Stimulated activated CD4-positive, alpha-beta T cell treated with anti-CD3 and anti-CD28 coated beads, TNF-alpha, amount 100 ng/mL, for 4 hours (primary cell): ENCODE measurements around the gene NDUFA7.
"Not testable (repeated sequence)": the region's sequence is repeated elsewhere in the genome, so short reads cannot be mapped to it uniquely, and the experiment has no call there.

Experiments
- DNase-seq, 3 experiments: peaks; one replicate each; pipeline ENCODE4 v3.0.0-alpha.2; 2020; ENCODE audit warnings: low read depth in 3 of 3

Gene NDUFA7

DNA sequence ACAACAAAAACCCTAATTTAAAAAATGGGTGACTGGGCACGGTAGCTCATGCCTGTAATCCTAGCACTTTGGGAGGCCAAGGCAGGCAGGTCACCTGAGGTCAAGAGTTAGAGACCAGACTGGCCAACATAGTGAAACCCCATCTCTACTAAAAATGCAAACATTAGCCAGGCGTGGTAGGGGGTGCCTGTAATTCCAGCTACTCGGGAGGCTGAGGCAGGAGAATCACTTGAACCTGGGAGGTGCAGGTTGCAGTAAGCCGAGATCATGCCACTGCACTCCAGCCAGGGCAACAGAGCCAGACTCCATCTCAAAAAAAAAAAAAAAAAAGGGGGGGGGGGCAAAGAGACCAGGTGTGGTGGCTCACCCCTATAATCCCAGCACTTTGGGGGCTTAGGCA lies 56.9 kb downstream of the NDUFA7 start:
- DNase-seq: not testable (repeated sequence)

DNA sequence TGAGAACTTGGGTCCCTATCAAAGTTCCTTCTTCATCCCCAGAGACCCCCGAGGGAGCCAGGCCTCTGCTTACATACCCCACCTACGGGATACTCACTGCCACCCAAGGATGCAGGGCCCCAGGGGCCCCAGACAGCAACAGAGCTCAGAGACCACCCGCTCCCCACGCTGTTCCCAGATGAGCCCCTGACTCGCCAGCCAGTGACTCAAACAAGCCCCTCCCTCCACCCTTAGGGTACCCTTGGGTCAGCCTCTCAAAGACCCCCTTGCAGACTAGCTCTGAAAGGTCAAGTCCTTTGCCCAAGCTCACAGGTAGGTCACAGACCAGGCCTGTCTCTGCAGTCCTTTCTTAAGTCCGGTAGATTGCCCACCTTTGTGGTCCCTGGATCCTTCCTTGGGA lies 58.7 kb downstream of the NDUFA7 start:
- DNase-seq: no peak

- DNase-seq: no peak
Measured at GRCh38 chr19:8261881-8262280, 59.3 kb downstream of the NDUFA7 start.

GRCh38 chr19:8261347-8261746 lies 59.8 kb downstream of the NDUFA7 start:
- no peak for DNase-seq
